ENCODE results near the gene ZNF784.

The ZNF784 gene, protein sequence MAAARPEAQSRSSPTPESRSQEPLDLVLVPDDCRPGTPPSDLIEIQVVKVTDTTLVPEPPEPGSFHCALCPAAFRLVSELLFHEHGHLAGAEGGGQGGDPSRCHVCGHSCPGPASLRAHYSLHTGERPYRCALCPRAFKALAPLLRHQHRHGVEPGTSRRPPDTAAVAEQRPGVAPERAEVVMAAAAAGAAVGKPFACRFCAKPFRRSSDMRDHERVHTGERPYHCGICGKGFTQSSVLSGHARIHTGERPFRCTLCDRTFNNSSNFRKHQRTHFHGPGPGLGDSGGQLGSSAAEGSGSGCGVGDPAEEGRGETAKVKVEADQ

DNA sequence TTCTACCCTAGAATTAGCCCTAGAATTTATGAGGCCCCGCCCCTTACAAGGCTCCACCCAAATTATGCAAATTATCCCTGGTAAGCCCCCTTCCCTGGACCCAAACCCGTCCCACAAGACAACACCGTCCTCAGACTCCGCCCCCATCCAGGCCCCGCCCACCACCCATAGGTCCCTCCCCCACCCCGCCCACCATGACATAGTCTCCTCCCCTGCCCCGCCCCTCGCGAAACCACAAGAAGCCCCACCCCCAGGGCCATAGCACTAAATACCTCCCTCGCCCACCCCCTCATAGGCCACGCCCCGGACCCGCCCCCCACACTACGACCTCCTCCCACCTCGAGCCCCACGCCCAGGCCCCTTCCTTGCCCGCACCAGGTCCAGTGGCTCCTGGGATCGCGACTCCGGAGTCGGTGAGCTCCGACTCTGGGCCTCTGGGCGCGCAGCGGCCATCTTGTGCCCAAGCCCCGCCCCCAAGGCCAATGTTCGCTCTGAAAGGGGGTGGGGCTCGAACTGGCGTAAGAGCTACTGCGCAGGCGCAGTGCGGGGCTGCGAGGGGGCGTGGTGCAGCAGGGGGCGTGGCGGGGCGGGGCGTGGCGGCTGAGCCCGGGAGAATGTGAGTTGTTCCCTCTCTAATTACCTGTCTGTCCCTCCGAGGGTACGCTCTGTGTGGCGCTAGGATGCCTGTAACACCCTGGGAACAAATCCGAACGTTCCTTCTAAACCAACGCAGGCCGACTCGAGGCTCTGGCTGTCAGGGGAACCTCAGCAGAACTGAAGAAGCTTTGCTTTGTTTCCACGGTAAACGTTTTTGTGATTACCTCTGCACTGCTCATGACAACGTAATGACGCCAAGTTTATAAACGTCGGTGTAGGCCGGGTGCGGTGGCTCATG, at the start of gene ZNF784:
Gene ZNF784 (minus strand): TSS at position 458 of the 895 bp plus-strand sequence. CDS start 5 bp downstream, at position 453.
- peak; percentile 83 to 89 for DNase-seq

DNA sequence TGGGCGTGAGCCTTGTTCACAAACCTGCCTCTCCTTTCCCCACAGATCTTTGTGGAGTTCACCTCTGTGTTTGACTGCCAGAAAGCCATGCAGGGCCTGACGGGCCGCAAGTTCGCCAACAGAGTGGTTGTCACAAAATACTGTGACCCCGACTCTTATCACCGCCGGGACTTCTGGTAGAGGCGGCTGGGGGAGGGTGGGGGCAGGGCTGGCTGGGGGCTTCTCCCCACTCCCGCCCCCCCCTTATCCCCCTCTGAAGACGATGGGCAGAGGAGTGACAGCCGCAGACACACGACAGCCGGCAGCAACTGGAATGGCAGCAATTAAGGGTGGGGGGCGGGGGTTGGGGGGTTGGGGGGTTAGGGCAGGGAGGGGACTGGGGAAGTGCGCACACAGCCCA, 49.5 kb upstream of the ZNF784 start:
- DNase-seq, result no peak

DNA sequence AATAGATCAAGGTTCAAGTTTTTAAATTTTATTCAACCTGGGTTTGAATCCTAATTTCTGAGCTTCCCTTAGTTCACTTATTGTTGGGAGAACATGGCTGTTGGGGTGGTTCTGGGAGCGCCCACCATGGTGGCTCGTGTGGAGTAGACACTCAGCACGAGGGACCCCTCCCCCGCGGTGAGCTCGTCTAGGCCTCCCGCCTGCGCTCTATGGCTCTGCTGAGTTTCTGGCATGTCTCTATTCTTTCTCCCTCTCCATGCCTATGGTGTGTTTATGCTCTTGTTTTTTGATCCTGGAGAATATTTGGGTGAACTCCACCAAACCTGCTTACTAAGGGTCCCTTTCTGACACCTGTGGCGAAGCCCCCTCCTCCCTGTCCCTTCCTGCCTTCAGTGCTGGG, 49.1 kb upstream of the ZNF784 start:
- DNase-seq, result no peak

DNA sequence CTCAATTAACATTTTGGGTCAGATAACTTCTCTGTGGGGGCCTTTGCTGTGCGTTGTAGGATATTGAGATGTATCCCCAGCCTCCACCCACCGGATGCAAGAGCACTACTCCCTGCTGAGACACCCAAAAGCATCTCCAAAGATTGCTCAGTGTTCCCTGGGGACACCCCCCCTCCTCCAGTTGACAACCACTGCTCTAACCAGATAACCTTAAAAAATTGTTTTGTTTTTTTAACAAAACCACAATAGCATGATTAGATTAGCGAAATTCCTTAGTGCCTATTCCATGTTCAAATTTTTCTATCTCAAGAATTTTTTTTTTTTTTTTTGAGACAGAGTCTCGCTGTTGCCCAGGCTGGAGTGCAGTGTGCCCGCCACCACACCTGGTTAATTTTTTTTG, 48.1 kb upstream of the ZNF784 start:
- DNase-seq, result no peak

DNA sequence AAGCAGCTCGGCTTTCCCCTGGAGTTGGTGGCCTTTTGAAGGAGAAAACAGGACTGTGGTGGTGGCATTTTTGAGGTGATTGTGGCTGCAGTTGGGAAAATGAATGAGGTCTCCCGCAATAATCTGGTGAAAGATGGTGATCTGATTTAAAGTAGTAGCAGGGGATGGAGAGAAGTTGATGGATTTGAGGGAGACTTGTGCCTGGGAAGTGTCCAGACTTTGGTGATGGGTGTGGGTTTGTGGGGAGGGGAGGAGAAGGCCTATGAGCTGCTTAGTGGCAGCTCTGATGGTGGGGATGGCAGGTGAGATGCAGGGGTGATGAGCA, 46.6 kb upstream of the ZNF784 start:
- DNase-seq, result no peak

DNA sequence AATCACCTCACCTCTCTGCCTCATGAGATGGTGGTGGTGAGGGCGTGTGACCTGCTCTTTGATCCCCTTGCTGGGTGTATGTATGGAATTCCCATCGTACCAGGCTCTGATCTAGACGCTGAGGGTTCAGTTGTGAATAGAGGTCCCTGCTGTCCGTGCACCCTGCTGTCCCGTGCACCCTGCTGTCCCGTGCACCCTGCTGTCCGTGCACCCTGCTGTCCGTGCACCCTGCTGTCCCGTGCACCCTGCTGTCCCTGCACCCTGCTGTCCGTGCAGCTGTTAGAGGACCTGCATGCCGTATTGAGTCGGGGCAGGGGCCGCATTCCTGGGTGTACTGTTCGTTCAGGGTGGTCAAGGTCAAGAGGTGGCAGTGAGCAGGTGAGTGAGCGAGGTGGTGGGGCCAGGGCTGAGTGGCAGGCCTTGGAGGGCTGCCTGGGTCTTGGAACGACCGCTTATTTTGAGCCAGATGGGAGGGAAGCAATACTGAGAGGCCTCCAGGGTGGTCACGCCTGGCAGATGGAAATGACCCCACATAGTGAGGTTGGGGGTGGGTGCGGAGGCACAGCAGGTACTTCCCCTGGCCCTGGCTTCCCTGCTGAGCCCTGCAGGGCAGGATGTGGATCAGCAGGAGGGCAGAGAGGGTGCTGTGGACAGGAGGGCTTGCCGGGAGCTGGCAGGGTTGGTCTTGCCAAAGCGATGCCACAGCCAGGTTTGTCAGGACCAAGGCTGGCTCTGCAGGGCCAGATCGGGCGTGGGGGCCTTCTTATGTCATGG, 46.1 kb upstream of the ZNF784 start:
- no peak for DNase-seq

DNA sequence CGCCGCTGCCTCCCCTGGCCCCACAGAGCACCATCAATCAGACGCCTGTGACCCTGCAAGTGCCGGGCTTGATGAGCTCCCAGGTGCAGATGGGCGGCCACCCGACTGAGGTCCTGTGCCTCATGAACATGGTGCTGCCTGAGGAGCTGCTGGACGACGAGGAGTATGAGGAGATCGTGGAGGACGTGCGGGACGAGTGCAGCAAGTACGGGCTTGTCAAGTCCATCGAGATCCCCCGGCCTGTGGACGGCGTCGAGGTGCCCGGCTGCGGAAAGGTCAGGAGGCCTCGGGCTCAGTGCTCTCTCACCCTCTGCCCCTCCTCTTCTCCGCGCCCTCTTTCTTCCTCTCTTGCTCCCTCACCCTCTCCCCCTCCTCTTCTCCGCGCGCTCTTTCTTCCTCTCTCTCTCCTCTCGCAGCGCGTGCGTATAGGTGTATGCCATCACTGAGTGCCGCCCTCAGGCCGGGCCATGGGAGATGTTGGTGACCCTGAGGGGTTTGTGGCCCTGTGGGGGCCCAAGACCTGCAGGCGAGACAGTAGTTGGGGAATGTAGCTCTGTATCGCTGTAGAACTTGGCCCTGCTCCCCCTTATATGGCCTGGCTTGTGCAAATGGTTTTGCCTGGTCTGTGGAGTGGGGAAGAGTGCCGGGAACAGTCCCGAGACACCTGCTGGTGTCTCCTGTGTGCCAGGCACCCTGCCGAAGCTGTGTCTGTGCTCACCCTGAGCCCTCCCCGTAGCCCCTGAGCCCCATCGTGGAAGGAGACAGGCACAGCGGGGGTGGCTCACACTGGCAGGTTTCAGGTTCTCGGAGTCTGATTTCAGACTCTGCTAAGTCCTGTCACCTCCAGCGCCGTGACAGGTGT, 45.3 kb upstream of the ZNF784 start:
- no peak for DNase-seq

DNA sequence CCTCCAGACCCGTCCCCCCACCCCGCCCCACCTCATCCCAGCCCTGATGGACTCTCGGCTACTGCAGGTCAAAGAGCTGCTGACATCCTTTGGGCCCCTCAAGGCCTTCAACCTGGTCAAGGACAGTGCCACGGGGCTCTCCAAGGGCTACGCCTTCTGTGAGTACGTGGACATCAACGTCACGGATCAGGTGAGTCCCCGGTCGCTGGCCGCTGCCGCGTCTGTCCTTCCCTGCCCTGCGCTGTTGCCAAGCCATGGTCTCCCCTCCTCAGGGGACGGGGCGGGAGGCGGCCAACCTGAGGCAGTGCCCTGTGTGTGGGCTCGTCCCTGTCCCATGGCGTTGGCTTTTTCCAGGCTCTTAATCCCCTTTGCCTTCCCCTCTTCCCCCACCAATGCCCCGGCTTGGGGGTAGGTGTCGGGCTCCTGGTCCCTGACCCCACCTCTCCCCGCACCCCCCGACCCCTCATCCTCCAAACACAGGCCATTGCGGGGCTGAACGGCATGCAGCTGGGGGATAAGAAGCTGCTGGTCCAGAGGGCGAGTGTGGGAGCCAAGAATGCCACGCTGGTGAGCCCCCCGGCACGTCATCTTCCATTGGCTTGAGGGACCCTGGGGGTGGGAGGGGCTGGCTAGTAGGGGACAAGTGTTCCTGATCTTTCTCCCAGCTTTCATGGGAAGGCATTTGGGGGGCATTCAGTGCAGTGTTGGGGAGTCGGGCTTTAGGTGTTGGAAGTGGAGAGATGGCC, 44.4 kb upstream of the ZNF784 start:
- DNase-seq, result no peak

DNA sequence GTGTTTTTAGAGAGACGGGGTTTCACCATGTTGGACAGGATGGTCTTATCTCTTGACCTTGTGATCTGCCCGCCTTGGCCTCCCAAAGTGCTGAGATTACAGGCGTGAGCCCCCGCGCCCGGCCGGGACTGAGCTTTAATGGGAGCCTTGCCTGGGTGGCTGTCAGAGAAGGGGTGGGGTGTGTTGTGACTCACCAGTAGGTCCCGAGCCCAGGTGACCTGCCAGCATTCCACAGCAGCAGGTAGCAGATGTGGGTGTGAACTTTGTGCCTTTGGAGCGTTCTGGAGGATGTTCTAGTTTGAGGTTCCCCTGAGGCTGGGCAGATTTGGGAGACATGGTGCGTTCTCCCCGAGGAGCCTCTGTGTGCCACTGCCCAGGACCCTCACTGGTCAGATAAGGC, 43.6 kb upstream of the ZNF784 start:
- DNase-seq, result no peak

DNA sequence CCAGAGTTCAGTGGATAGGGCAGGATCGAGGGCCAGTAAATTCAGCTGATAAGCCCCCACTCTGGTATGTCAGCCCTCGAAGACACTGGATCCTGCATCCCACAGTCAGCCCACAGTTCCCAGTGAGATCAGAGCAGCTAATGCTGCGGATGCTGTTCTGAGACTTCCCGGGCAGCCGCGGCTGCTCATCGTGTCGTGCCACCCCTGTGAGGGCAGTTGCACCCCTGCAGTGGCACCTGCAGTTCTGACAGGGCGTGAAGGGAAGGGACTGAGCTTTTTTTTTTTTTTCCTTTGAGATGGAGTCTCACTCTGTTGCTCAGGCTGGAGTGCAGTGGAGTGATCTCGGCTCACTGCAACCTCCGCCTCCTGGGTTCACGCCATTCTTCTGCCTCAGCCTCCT, 43.1 kb upstream of the ZNF784 start:
- no peak for DNase-seq

DNA sequence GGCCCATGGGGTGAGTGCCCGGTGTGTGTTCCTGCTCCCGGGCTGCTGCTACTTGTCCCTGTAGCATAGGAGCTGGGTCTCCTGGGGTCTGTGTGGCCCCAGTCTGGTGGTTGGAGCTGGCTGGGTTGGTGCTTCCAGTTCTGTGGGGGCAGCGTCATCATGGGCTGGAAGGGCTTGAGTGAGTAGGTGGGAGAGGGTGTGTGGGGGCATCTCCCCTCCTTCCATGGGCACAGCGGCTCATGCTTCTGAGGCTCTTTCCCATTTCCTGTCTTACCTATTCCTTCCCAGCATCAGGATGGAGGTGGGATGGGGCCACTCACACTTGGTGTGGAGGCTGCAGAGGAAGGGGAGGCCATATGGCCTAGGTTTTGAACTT, 42.6 kb upstream of the ZNF784 start:
- DNase-seq, result no peak

DNA sequence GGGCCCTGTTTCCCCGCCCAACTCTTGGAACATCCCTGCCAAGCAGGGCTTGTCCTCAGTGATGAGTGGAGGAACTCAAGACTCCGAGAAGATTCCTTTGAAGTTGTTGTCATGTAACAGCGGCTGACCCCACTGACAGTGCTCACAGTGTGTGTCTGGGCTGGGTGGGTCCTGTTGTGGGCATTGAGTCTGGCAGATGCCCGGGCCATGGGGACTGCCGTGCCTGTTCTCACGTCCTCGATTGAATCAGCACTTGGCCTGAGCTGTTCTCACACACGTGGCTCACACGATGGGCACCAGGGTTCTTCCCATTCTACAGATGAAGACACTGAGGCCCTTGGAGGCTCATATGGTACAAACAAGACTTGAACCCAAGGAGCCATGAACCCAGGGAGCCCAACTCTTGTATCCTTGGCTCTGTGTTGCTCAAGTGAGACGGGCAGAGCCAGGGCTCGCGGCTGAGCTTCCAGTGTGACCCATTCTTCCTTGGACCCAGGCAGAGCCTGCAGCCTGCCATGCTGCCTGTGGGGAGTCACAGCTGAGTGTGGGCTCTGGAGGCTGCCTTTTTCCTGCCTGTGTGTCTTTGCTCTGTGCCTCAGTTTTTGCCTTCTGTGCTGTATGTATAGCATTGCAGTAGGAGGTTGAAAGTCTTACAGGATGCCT, 42.1 kb upstream of the ZNF784 start:
- DNase-seq, result no peak

DNA sequence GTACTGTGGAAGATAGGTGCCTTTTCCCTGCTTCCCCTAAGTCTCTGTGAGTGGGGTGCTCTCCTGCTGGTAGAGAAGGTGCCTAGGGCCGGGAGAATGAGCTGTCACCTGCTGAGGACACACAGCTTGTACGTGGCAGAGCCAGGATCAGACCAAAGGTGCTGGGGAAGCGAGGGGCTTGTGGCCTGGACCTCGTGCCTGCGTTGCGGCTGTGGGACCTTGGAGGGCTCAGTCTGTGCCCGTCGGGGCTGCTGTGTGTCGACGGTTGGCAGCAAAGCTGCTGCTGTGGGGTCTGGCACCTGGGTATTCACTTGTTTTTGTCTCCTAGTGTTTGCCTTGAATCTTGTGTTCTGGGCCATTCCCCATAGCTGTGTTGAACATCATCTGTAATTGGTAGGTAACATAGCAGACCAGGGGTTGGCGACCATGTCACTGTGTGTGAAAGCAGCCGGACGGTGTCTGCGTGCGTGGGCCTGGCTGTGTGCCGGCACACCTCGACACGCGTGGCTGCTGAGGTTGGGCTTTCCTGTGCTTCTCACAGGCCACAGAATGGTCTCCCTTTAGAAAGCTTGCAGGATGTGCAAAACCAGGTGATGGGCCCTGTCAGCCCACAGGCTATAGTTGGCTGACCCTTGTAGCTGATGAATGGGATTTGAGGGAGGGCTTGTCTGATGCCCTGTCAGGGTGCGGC, 39.6 kb upstream of the ZNF784 start:
- no peak for DNase-seq

DNA sequence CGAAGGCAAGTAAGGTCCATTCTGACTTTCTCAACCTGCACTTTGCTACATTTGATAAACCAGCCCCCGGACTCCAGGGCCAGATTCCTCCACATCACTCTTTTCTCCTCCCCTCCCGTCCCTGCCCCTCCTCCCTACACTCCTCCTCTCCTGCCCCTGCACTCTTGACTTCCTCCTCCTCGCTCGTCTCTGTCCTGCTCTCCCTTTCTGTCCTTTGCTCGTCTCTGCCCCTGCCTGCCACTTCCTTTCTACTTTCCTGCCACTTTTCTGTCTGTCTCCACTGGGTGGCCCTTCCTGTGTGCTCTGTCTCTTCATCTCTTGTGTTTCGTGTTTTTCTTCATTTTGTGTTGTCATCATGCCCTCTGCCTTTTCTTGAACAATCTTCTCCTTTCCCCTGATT, 37.5 kb upstream of the ZNF784 start:
- DNase-seq, result peak; percentile 28 to 36

DNA sequence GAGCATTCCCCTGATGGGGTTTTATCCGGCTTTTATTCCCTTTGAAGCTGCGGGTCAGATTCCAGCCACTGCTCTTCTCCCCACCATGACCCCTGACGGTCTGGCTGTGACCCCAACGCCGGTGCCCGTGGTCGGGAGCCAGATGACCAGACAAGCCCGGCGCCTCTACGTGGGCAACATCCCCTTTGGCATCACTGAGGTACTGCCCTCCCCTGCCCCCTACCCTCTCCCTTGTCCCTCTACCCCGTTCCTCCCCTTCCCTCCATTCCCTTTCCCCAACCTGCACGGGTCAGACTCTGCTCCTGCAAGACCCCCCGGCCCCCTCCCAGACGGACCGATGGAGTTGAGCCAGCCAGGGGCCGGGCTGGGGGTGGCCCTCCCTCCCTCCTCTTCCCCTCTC, 36.6 kb upstream of the ZNF784 start:
- no peak for DNase-seq

DNA sequence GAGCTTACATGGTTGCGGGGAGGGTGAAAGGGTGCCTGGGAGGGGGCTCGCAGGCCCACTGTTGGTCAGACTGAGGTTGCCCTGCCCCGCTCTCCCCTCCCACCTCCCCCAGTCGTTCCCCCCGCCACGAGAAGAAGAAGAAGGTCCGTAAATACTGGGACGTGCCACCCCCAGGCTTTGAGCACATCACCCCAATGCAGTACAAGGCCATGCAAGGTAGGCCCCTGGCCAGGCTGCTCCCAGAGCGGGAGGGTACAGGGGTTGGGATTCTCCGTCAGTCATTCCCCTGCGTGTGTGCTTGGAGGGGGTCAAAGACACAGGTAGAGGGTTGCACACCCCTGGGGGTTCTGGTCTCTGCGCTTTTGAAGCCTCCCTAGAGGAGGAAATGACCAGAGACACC, 36.0 kb upstream of the ZNF784 start:
- no peak for DNase-seq

DNA sequence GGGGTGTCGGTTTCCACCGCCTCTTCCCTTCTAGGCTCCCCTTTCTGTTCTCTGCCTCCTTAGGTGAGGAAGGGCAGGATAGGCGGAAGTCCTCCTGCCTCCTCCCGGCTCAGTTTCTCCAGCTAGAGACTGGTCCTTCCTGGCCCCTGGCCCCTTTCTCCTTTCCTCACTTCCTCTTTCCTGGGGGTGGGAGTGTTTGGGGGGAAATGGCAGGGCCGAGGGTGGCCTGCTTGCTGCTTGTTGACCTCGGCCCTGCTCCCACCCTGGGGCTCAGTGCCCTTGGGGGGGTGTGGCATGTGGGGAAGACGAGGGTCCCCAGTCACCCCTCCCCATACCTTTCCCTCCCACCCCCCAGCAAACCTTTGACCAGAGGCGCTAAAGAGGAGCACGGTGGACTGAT, 35.5 kb upstream of the ZNF784 start:
- DNase-seq, result no peak

DNA sequence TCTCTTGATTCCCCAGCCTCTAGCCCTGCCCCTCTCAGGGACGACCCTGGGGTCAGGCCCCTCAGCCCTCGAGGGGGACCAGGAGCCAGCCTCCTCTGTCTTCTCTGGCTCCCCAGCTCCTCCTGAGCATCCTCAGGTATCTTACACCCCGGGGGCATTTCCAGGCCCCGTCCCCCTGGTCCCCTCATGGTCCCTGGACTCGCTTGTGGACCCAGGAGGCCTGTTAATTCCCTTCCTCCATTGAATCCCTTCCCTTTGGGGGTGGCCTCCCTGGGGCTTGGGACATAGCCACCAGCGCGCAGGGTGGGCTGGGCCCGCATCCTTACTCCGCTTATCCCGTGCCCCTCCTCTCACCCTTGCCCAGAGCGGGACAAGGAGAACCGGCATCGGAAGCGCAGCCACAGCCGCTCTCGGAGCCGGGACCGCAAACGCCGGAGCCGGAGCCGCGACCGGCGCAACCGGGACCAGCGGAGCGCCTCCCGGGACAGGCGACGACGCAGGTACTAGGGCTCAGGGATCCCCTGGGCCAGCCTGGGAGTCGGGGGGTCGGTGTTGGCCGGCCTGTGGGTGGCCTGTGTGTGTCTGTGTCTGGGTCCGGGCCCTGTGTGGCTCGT, 34.6 kb upstream of the ZNF784 start:
- DNase-seq, result no peak

DNA sequence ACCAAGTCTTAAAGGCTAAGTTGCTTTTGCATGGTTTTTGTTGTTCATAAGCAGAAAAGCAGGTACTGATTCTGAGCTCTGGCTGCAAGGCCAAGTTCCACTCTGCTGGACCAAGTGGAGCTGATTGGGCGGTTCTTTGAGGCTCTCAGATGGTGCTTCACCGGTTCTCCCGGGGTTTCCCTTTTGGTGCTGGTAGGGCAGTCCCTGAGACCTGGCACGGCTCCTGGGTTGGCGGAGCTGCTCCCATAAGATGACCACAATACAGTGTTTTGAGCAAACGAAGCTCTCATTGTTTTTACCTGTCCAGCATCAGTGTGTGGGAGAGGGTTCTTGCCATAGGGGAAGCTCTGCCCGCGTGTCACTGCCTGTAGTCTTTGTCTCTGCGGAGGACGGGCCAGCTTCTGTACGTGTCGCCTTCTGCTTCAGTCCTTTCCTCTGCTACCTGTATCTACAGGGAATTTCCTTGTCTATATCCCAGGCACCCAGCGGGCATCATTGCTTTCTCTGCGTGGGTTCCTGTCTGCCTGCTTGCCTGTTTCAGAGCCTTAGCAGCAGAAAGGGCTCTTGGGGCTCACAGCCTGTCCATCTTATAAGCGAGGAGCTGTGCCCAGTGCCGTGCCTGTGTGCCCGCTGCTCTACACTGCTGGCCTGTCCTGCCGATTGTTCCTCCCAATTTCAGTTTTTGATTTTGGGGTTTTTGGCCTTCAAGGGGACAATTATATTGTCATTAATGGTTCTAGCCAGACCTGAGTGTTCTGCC, 32.8 kb upstream of the ZNF784 start:
- peak; percentile 22 to 47 for DNase-seq

DNA sequence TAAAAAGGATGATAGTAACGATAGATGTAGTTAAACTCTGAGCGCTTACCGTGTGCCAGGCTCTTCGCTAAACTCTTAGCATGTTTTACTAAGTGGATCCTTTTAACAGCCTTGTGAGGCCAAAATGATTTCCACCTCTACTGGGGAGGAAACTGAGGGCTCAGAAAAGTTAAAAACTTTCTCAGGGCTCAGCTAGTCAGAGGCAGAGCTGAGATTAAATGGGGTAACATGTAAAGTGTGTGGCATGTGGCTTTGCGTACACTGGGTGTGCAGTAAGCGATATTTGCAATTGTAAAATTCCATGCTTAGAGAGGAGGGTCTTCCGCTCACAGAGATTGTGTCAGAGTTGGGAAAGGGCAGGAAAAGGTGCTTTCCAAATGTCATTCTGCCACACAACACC, 32.2 kb upstream of the ZNF784 start:
- no peak for DNase-seq

Data from Kasumi-1 (cell line).